GM19025 (cell line): ENCODE measurements around the gene OR2D3.
"Not testable (repeated sequence)": the region's sequence is repeated elsewhere in the genome, so short reads cannot be mapped to it uniquely, and the experiment has no call there.

Experiments used
- ATAC-seq: cut with Tn5 transposase; IDR thresholded peaks from one replicate; pipeline ENCODE4 v1.9.1; 2021; ENCODE audit warnings: mild to moderate bottlenecking, low read depth, moderate library complexity; ENCODE audit not compliant: unreplicated experiment

OR2D3 gene, protein sequence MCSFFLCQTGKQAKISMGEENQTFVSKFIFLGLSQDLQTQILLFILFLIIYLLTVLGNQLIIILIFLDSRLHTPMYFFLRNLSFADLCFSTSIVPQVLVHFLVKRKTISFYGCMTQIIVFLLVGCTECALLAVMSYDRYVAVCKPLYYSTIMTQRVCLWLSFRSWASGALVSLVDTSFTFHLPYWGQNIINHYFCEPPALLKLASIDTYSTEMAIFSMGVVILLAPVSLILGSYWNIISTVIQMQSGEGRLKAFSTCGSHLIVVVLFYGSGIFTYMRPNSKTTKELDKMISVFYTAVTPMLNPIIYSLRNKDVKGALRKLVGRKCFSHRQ

DNA sequence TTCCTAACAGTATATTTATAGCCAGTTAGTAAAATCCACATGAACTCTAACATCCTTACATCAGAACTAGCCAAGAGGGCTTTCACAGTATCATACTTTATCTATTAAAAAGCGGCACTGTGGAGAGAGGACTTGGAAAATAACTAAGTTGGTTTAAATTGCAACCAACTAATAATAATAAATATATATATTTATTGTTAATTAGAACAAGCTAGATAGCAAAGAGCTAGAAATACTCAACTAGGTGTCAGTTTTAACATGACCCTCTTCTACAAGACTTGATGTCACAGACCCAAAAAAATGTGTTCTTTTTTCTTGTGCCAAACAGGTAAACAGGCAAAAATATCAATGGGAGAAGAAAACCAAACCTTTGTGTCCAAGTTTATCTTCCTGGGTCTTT lies at the start of gene OR2D3:
Gene OR2D3, plus strand, starts transcription at position 301 of the 400 bp plus-strand sequence. Its CDS starts 0 bp downstream, at position 301.
- ATAC-seq, result no peak

DNA sequence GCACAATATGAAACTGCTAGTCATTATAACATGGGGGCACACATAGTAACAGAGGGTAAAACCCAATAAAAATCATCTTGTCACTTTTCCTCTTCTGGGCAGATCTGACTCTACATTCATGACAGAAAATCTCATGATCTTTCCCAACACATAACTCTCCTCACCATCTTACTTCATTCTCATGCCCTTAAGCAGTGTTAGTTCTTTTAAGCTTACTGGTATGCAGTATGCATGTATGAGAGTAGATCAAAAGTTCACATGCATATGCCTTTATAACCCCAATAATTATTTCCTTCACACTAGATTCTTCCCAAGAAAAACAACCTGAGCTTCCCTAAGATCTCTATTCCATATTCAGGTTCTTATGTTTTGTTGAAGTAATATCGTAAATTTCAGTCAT lies 49.5 kb upstream of the OR2D3 start:
- no peak for ATAC-seq

DNA sequence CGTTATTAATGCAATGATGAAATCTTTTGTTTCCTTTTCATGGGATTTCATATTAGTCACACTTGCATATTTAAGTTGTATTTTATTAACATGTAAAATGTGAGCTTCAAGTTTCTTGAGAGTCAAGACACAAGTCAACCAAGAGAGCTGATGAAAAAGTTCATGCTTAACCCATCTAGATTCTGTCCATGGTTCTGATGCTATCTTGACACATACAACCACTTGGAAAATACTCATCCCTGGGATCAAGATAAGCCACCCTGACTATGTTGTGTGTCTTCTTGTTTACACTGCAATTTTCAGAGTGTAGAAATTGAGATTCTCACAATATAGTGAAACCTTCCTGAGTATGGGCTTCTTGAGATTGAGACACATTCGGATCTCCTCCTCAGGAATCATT lies 45.0 kb upstream of the OR2D3 start:
- ATAC-seq, result no peak

- ATAC-seq, result no peak
Observed at GRCh38 chr11:6876325-6876724, 44.5 kb upstream of the OR2D3 start, which contains the start of gene OR10A4. Gene OR10A4, plus strand, starts transcription at chr11:6876625. Its CDS starts 23 bp downstream, at chr11:6876648.

GRCh38 chr11:6876914-6877313 lies 43.9 kb upstream of the OR2D3 start:
- ATAC-seq, result no peak

DNA sequence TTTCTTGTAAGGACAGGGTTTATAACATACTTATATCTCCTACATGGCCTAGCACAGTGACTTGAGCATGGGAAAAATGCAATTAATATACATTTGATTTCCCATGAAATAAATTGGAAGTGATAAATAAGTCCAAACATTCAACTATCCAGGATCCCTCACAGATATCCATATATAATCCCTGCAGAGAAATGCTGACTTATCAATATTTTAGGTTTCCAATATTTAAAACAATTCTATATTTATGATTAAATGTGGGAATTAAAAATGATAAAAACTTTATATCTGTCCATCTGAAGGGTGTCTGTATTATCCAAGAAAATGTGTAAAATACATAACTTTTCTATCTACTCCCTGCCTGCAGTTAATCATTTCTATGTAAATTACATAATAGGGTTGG lies 38.1 kb upstream of the OR2D3 start:
- no peak for ATAC-seq

DNA sequence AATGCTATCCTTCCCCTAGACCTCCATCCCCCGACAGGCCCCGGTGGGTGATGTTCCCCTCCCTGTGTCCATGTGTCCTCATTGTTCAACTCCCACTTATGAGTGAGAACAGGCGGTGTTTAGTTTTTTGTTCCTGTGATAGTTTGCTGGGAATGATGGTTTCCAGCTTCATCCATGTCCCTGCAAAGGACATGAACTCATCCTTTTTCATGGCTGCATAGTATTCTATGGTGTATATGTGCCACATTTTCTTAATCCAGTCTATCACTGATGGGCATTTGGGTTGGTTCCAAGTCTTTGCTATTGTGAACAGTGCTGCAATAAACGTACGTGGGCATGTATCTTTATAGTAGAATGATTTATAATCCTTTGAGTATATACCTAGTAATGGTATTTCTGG lies 33.1 kb upstream of the OR2D3 start:
- ATAC-seq, result not testable (repeated sequence)

DNA sequence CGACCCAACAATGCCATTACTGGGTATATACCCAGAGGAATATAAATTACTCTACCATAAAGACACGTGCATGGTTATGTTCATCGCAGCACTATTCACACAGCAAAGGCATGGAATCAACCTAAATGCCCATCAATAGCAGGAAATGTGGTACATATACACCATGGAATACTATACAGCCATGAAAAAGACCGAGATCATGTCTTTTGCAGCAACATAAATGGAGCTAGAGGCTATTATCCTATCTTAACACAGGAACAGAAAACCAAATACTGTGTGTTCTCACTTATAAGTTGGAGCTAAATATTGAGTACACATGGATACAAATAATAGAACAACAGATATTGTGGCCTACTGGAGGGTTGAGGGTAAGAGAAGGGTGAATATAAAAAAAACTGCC lies 32.0 kb upstream of the OR2D3 start:
- ATAC-seq, result no peak

DNA sequence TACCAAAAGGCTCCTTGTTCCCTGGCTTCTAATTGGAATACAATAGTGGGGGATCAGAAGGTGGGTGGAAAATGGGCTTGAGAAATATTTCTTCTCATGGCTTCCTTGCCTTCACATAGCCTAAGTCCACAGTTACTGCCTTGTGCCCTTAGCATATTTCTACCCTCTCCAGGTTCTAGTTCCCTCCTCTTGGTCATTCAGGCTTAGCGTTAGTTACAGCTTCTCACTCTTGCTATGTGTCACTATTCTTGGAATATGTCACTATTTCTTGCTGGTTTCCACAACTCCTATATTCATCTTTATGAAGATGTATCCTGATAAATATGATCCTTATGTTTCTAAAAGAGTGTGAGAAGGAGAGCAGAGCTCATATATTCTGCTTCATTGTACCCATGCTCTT lies 31.0 kb upstream of the OR2D3 start:
- no peak for ATAC-seq

GRCh38 chr11:6892400-6892799 lies 28.4 kb upstream of the OR2D3 start, which contains the start of gene OR2D2:
Gene OR2D2, minus strand, starts transcription at chr11:6892500. Its CDS starts 0 bp downstream, at chr11:6892500.
- no peak for ATAC-seq

DNA sequence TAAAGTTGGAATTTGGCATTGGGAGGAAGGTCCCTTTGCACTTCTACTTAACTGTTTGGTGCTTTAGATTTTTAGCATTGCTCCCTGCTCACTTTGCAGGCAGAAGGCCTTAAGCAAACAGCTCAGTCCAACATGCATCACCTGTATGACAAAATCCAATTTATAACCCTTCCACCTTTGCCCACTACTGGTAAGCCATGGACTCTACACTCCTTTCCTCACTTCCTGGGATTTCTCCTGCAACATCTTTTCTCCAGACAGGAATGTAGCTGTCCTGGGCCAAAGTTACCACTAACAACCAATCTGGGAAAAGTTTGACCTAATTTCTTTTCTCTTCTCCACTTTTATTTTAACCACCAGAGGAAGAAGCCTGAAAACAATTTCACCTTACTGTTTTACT lies 26.7 kb upstream of the OR2D3 start:
- no peak for ATAC-seq

DNA sequence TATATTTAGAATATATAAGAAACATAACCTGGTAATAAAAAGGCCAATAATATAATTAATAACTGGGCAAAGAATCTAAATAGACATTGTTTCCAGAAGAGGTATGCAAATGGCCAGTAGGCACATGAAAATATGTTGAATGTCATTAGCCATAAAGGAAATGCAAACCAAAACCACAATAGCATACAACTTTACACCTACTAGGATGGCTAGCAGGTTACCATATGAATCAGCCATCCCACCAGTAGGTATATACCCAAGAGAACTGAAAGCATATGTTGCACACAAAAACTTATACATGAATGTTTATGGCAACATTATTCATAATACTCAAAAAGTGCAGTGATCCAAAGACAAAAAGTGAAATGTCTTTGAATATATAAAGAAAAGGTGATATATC lies 25.8 kb upstream of the OR2D3 start:
- ATAC-seq, result no peak

DNA sequence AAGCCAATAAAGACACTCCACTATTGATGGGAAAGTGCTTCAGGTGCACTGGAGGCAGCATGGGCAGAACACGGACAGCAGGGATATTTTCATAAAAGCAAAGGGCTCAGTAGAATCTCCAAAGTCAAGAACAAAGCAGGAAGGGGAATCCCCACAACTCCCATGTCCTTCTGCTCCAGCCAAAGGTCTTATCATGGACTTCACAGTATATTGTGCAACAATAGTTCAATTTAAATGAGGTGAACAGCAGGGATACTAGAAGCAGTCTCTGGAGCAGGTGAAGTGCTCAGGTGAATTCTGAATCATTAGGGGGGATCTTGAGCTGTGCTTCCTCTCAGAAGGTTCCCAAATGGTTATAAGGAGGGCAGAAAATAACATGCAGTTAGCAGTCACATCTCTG lies 21.9 kb upstream of the OR2D3 start:
- ATAC-seq, result no peak

GRCh38 chr11:6900327-6900999 lies 20.3 kb upstream of the OR2D3 start:
- ATAC-seq, result no peak

DNA sequence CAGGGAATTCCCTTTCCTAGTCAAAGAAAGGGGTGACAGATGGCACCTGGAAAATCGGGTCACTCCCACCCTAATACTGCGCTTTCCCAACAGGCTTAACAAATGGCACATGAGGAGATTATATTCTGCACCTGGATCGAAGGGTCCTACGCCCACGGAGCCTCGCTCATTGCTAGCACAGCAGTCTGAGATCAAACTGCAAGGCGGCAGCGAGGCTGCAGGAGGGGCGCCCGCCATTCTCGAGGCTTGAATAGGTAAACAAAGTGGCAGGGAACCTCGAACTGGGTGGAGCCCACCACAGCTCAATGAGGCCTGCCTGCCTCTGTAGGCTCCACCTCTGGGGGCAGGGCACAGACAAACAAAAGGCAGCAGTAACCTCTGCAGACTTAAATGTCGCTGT lies 16.0 kb upstream of the OR2D3 start:
- ATAC-seq, result not testable (repeated sequence)

DNA sequence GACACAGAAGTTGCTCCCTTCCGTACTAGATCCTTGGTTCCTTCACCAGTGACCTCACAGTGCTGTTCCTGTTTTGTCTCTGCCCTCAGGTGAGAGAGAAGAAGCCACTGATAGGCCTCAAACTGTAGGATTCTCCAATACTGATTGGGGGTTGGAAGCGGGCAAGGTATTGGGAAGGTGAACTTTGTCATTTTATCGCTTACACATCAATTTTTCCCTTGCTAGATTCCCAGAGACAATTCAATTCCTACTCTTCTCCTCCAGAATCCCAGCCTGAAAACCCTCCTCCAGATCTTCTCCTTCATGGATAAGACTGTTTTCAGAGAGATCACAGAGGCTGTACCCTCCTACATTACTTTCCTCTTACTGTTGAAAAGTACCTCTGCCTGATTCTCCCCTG lies 9.4 kb upstream of the OR2D3 start:
- ATAC-seq, result no peak

GRCh38 chr11:6911948-6912347 lies 8.9 kb upstream of the OR2D3 start:
- no peak for ATAC-seq

DNA sequence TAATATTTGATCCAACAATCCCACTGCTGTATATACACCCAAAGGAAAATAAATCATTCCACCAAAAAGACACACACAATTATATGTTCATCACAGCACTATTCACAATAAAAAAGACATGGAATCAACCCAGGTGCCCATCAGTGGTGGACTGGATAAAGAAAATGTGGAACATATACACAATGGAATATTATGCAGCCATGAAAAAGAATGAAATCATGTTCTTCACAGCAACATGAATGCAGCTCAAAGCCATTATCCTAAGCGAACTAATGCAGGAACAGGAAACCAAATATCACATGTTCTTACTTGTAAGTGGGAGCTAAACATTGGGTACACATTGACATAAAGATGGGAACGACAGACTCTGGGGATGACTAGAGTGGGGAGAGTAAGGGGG lies 1.1 kb upstream of the OR2D3 start:
- ATAC-seq, result no peak

- no peak for ATAC-seq
Observed at GRCh38 chr11:6925007-6925577, 4.3 kb downstream of the OR2D3 start.

- ATAC-seq, result peak; percentile 2
Observed at GRCh38 chr11:6925636-6926207, 4.9 kb downstream of the OR2D3 start.
